HFF-Myc (cell line): ENCODE measurements around the gene CNKSR1.

Experiments used
- DNase-seq: peaks from one replicate; pipeline ENCODE4 v3.0.0-alpha.2; 2011; ENCODE audit warnings: low read depth; ENCODE audit errors: extremely low read depth
- H3K4me3 ChIP-seq: replicated peaks from 2 replicates; pipeline ENCODE4 v1.5.1; 2011; ENCODE audit warnings: low read depth, mild to moderate bottlenecking, control low read depth, low read length
- CTCF ChIP-seq: IDR thresholded peaks from 2 replicates; pipeline ENCODE4 v1.5.1; 2012; ENCODE audit warnings: mild to moderate bottlenecking, low read depth, low read length, control low read depth; ENCODE audit errors: missing control alignments

CNKSR1 gene, protein sequence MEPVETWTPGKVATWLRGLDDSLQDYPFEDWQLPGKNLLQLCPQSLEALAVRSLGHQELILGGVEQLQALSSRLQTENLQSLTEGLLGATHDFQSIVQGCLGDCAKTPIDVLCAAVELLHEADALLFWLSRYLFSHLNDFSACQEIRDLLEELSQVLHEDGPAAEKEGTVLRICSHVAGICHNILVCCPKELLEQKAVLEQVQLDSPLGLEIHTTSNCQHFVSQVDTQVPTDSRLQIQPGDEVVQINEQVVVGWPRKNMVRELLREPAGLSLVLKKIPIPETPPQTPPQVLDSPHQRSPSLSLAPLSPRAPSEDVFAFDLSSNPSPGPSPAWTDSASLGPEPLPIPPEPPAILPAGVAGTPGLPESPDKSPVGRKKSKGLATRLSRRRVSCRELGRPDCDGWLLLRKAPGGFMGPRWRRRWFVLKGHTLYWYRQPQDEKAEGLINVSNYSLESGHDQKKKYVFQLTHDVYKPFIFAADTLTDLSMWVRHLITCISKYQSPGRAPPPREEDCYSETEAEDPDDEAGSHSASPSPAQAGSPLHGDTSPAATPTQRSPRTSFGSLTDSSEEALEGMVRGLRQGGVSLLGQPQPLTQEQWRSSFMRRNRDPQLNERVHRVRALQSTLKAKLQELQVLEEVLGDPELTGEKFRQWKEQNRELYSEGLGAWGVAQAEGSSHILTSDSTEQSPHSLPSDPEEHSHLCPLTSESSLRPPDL

GRCh38 chr1:26177182-26177684, at the start of gene CNKSR1:
CNKSR1 (plus strand) TSS chr1:26177491; CDS start chr1:26177548, 57 bp downstream.
- no peak for DNase-seq
- no peak for TF ChIP-seq CTCF
- no peak within 1 kb of the TSS for H3K4me3 ChIP-seq

- no peak for DNase-seq
- H3K4me3 ChIP-seq: no peak overlapping the region
- TF ChIP-seq CTCF: no peak
These were observed 47.5 kb upstream of the CNKSR1 start for GRCh38 chr1:26129778-26130177.

DNA sequence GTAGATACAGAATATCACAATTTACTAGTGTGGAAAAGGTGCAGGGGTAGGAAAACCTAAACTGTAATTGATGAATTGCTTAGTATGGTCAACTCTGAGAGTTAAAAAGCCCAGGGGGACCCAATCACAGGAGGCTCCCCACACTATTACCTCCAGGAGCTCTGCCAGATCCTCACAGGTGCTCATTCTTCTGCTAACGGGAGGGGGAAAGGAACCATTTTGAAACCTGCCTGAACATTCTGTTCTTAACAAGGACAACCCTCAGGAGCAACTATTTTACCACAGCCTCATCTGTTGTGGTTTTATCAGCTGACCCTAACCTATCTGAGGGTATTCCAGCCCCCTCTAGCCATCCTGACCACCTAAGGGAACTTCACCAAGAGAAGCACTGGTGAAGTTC, 46.6 kb upstream of the CNKSR1 start:
- no peak overlapping the region for H3K4me3 ChIP-seq
- no peak for DNase-seq
- TF ChIP-seq CTCF: no peak

GRCh38 chr1:26132128-26132833, 45.0 kb upstream of the CNKSR1 start:
- no peak overlapping the region for H3K4me3 ChIP-seq
- TF ChIP-seq CTCF: no peak
- no peak for DNase-seq

GRCh38 chr1:26132834-26133167, 44.5 kb upstream of the CNKSR1 start:
- H3K4me3 ChIP-seq: no peak overlapping the region
- TF ChIP-seq CTCF: no peak
- no peak for DNase-seq

- DNase-seq: no peak
- no peak for TF ChIP-seq CTCF
- H3K4me3 ChIP-seq: no peak overlapping the region
These were observed 42.8 kb upstream of the CNKSR1 start for GRCh38 chr1:26134466-26134865.
